ENCODE measurements around the gene CFAP92.
A peak's percentile ranks its signal among the peaks of the same experiment; 100 is the strongest.
"Not testable (repeated sequence)": the region's sequence is repeated elsewhere in the genome, so short reads cannot be mapped to it uniquely, and the experiment has no call there.

Gene CFAP92

DNA sequence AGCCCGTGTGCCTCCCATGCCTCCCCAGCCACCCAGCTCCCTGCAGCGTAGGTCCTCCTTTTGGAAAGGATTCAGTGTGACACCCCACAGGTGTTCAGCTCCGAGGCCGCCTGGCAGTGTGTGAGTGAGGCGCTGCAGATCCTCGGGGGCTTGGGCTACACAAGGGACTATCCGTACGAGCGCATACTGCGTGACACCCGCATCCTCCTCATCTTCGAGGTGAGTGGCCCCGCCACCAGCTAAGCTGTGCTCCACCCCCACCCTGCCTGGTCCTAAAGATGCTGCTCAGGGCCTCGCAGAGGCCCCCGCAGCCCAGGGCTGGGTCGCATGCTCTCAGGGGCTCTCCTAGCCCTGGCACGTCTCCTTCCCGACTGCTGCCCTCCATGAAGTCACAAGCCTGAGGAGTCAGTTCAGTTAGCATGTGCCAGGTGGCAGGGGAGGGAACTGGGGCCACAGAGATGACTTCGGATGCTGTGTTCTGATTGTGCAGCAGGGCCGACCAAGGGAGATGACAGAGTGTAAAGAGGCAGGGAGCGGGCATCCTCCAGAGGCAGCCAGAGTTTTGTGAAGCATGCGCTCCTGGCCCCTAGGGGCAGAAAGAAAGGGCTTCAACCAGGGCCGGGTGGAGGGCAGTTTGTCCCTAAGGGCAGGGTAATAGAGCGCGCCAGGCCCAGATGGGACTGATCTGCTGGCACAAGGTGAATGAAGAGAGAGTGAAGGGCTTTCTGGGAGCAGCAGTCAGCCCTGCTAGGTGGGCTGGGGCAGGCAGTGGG lies 87.7 kb downstream of the CFAP92 start:
- no peak for DNase-seq

DNA sequence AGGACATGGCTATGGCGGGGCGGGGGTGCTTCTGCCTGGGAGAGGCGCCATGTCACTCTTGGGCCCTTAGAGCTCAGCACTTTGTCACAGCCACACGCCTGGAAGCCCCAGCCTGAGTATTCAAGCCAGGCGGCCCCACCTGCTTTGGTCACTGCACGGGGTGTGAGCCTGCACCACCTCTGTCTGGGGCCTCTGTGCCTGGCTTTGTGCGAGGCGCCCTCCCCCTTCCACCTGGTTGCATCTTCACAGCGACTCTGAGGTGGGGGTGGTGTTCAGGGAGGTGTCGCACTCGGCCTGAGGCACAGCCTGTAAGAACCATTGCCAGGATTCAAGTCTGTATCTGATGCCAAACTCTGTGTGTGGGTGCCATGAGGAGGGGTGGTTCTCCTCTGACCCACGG lies 90.4 kb downstream of the CFAP92 start:
- no peak for DNase-seq

DNA sequence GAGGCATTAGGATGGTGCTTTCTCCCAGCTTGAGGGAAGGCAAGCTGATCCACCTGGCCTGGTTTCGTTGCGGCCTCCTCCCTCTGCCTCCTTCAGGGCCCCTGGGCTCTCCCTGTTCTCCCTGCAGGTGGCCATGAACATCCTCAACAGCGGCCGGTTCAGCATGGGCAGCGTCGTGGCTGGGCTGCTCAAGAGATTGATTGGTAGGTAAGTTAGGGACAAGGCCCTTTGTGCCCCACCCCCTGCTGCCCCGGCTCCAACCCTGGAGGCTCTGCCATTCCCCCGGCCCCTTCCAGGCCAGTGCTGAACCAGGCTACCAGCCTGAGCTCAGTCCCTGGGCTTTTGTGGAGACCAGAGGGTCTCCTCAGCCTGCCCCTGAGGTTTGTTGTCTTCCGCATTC lies 91.5 kb downstream of the CFAP92 start:
- DNase-seq: no peak

DNA sequence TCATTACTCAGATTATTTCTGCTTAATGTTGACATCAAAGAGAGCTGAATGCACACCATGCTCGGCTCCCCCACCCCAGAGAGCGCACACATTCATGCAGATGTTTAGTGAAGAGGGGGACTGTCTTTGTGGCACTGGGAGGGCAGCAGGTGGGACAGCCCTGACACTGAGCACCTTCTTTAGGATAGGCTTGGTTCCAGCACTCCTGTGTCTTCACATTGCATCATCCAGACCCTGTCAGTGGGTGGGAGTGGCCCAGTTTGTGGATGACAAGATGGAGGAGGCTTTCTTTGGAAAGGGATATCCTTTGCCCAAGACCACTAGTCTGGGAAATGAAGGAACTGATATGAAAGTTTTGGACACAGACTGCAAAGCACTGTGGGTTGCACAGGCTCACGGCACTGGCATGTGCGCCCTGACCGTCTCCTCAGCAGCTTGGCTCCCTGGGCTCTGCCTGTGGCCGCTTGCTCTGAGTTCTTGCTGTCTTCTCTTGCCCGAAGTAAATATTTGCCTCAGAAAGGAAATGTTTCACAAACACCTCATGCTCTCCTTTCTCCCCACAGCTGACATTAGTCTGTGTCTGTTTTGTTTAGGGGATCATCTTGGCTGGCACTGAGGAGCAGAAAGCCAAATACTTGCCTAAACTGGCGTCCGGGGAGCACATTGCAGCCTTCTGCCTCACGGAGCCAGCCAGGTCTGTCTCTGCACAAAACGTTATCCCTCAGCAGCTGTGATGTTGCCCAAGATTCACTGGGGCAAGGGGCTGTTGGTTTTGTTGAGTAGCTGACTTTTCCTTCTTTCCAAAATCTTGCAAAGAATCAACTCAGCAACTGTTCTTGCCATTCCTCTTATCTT lies 97.8 kb downstream of the CFAP92 start:
- no peak for DNase-seq

DNA sequence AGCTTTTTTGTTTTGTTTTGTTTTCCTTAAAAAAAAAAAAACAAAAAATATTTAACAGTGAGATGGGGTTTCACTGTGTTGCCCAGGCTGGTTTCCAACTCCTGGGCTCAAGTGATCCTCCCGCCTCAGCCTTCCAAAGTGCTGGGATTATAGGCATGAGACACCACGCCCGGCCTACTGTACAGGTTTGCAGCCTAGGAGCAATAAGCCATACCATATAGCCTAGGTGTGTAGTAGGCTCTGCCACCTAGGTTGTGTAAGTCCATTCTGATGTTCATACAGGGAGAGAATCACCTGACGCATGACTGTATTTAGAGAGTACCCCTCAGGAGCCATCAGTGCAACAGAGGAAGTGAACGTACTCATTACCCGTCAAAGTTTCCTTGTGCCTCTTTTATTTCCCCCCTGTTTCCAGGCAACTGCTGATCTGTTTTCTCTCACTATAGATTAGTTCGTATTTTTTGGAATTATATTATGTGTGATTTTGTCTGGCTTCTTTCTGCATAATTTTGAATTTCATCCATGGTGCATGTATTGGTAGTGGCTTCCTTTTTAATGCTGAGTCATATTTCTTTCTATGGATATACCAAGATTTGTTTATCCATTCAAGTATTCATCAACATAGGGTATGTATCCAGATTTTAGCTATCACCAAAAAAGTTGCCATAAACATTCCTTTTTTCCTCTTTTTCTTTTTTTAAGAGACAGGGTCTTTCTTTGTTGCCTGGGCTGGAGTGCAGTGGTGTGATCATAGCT lies 104.6 kb downstream of the CFAP92 start:
- no peak for DNase-seq

DNA sequence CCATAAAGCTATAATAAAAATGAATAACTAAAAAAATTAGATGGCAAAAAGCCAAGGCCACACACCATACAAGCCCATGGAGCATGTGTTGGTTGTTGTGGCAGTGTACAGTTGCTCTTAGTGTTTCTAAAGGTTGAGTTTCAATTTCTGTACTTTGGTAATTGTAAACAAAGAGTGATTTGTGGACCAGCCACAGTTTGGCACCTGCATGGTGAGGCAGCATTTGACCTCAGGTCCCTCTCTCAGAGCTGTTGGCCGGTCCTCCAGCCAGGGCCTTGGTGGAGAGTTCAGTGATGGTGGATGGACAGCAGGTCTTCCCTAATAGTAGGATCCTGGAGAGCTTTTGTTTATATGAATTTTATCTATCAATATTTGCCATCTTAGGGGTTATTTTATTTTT lies 108.9 kb downstream of the CFAP92 start:
- no peak for DNase-seq

DNA sequence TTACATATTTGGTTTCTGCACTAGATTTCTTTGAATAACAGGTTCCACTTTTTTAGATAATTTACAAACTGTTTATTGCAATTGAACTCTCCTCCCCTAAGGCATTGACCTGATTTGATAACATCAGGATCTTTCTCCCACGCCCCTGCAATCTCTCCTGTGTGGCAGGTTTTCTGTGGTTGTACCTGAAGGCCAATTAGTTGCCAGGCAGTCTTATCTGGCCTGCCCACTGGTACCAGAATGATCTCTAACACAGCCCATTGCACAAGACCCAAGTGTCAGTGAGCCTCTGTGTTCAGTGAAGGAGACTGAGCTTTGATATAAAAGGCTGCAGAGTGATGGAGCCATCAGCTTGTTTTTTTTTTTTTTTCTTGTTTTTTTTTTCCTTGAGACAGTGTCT lies 111.2 kb downstream of the CFAP92 start:
- DNase-seq: no peak

DNA sequence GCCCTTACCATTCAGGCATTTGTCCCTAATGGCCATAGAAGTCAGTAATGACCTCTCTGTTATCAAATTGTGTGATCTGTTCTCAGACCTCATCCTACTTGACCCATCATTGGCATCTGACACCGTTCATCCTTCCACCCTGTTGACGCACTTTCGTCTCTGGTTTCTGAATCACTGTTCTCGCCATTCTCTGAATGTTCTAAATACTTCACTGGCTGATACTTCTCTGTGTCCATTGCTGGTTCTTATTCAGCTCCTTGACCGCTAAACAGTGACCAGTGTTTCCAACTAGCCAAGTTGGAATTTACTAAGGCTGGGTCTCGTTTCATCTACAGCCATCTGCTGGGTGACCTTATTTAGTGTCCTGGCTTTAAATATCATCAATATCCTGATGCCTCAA lies 112.3 kb downstream of the CFAP92 start:
- no peak for DNase-seq

DNA sequence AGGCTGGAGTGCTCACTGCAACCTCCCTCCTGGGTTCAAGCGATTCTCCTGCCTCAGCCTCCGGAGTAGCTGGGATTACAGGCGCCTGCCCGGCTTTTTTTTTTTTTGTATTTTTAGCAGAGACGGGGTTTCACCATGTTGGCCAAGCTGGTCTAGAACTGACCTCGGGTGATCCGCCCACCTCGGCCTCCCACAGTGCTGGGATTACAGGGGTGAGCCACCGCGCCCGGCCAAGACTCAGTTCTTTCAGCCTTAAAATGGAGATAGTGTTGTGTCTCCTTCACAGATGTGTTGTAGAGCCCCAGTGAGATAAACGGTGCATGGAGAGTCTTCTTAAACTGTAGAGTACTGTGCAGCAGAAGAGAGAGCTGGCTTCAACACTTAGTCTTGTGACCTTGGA lies 113.4 kb downstream of the CFAP92 start:
- DNase-seq: not testable (repeated sequence)

DNA sequence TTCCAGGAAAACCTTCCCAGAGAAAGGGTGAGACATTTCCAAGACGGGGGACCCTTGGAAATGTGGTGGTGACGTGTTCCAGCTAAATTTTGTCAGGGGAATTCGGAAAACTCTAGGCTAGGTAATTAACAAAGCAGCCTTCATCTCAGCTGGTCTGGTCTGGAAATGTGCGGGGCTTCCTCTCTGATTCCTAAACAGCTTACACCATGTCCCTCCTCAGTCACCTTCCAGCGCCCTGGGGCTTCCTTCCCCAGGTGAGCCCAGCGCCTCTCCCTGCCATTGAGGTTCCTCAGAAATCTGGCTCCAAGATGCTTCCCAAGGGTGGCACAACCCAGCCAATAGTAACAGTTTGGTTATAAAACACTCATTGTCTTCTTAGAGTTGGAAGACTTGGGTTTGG lies 113.9 kb downstream of the CFAP92 start:
- no peak for DNase-seq

DNA sequence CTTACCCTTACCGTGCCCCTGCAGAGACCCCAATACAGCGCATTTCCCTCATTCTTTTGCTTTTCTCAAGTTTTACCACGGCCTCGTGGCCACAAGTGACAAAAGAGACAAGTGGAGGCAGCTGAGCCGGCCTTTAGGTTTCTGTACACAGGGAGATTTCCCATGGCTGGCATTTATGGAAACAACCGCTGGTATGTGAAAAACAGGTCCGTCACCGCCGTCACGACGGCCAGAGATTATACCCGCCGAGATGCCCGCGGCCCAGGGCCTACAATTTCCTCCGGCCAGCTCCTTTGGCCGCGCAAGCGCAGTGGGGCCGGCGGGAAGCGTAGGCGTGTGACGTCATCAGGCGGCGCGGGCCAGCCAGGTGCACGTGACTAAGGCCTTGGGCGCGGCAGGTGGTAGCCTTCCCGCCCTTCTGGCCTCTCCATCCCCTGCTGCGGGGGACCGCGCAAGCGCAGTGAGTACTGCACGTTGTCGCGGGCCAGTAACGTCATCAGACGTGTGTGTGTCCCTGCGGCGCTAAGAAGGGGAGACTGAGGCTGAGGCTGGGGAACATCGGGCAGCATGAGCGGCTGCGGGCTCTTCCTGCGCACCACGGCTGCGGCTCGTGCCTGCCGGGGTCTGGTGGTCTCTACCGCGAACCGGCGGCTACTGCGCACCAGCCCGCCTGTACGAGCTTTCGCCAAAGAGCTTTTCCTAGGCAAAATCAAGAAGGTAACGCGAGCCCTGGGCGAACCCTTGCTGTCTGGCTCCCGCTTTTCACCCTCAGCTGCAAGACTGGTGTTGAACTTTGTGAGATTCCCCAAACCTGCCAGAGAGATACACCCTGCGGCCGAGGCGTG lies 114.5 kb downstream of the CFAP92 start, which contains the start of gene ACAD9:
Gene ACAD9 (plus strand): TSS at position 496 of the 845 bp plus-strand sequence. CDS start 72 bp downstream, at position 568.
- DNase-seq: peak; percentile 79 to 99 (median 95)

DNA sequence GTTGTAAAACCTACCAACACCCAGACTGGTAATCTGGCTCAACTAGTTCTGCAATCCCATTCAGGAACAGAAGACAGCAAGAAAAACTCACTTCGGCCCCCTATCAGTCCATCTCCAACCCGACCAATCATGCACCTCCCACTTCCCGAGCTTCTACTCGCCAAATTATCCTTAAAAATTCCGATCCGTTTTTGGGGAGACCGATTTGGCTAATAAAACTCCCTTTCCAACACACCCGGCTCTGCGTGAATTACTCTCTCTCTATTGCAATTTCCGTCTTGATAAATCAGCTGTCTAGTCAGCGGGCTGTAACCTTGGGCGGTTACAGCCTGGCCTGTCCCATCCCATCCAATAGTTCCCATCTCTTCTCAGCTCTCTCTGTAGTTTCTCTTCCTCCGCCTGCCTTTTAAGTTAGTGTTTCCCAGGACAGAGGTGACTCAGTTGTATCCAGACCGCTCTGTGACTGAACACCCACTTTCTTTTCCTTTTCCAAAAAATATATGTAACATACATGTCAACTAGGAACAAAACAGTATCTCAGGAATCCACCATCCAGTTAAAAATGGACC lies 115.2 kb downstream of the CFAP92 start:
- peak in 3 of 56 donors; percentile 9 to 37 (median 33) for DNase-seq

DNA sequence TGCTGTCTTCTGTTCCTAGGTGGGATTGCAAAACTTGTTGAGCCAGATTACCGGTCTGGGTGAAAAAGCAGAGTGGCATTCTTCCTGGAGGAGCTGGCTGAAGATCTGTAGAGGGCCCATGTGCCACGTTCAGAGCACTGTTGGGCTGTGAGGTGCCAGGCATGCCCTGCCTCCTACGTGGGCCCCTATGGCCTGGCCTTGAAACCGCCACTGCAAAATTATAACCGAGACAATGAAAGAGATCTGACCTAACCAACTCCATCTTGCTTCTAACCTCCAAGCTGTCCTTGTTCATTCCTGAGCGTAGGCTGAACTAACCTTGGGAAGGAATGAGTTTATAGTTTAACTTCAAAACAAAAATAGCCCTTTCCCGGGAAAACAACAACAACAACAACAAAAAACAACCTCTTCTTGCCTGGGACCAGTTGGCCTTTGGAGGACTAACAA lies 115.8 kb downstream of the CFAP92 start:
- no peak for DNase-seq

DNA sequence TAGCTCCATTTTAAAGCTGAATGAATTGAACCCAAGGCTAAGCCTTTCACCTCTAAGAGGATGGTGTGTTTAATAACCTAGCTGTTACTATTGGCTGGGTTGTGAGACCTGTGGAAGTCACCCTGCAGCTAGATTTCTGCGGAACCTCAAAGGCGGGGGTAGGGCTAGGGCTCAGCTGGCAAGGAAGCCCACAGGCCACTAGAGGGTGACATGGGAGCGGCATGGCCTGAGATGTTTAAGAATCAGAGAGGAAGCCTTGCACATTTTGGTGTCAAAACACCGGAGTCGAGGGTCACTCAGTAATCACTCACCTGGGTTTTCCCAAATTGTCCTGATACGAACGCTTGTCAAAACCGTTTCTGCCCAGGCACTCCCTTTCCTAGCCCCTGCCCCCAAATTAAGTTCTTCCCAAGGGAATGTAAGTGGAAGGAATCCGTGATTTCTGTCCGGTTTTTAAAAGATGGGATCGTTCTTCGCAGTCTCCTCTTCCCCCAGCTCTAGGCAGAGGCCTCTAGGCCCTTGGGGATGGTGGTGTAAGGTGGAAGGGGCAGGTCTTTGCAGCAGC lies 118.2 kb downstream of the CFAP92 start:
- peak in 16 of 56 donors; percentile 3 to 56 (median 13) for DNase-seq

DNA sequence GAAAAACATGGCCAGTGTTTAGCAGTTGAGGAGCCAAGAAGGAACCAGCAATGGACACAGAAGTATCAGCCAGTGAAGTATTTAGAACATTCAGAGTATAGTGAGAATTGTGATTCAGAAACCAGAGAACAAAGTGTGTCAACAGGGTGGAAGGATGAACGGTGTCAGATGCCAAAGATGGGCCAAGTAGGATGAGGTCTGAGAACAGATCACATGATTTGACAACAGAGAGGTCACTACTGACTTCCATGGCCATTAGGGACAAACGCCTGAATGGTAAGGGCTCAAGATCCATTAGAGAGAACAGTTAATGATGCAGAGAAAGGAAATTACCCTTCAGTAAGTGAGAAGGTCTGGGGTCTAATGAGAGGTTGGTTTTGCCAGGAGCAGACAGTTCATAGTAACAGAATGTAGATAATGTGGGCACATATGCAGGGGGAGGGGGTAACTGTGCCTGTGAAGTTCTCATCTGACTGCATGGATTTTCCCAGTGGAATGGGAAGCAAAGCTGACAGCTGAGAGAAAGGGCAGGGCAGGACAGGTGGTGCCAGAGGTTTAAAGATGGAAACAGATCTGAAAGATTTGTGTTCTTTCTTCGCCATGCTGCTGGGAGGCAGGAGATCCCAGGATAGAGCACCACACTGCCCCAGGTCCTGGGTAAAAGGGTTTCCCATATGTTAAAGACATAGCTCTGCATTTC lies 119.2 kb downstream of the CFAP92 start:
- DNase-seq: no peak

DNA sequence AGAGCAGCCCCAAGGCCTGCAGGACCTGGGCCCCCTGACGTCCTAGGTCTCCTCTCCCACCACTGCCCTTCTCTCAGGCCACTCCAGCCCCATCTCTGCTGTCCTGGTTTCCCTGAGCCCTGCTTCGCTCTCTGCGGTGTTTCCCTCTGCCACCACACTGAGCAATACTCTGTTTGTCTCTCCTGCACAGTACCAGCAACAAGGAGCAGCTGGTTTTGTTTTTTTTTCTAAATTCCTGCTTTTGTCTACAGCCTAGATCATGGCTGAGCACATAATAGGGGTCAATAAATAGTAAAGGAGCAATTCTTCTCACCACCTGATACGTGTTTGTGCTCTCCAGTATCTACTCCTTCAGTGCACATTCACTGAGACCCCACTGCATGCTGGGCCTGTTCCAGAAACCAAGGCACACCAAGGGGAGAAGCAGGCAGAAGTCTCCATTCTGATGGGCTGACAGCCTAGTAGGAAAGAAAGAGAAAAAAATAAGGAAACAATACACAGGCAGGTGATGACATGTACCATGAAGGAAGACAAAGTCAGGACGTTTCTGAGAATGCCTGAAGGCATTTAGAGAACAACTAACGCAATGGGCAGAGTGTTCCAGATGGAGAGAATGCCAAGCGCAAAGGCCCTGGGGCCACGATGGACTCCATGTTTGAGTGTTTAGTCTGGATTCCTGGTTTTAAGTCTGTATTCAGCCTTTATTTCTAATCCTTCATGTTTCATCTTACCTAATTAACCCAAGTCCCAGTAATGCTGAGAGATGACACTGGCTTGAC lies 120.4 kb downstream of the CFAP92 start:
- no peak for DNase-seq

DNA sequence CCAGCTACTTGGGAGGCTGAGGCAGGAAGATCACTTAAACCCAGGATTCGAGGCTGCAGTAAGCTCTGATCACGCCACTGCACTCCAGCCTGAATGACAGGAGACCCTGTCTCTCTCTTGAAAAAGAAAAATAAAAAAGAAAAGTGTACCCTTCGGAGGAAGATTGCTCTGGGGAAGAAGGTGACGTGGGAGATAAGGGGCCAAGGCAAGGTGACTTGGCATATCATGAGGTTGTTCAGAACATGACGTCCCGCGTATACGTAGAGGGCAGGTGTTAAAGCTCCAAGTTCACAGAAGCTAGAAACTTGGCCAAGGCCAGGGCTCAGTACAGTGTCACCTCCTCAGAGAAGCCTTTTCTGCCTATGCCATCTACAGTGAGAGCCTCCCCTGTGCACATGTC lies 121.1 kb downstream of the CFAP92 start:
- DNase-seq: no peak

DNA sequence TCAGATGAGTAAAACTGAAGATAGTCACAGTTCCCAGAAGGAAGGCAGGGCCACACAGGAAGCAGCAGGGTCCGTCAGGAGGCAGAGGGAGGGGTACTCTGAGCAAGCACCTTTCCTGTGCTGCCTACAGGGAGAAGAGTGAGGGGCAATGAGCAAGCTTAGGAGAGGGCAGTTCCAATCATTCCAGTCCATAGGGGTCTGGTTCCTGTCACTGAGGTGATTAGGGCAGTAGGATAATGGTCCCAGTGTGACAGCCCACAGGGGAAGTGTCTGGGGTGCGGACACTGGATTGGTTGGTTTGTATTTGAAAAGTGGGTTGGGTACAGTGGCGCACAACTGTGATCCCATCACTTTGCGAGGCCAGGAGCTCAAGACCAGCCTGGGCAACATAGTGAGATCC lies 121.6 kb downstream of the CFAP92 start:
- no peak for DNase-seq

DNA sequence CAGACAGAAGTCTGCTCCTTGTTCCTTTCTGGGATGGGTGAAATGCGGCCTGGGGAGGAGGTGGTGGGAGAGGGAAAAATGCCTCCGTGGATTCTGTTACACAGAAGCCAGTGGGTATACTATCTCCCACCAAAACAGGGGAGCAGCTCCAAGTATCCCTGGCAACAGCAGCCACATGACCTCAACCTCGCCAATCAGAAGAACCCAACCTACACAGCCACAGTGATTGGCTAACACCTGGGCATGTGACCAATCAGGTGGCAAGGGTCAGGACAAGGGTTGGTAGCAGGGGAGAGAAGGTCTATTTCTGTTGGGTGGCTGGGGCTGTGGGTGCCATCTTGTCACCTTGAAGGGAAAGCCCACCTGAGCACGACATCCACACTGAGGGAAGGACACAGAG lies 123.5 kb downstream of the CFAP92 start:
- no peak for DNase-seq

All from amygdala (tissue), 56 donors.